GM19043 (cell line): ENCODE results near the gene CCDC70.
"Not testable (repeated sequence)": the region's sequence is repeated elsewhere in the genome, so short reads cannot be mapped to it uniquely, and the experiment has no call there.

Experiments
- ATAC-seq: cut with Tn5 transposase; IDR thresholded peaks from one replicate; pipeline ENCODE4 v1.9.1; 2021; ENCODE audit warnings: low read depth; ENCODE audit not compliant: unreplicated experiment

Gene CCDC70

DNA sequence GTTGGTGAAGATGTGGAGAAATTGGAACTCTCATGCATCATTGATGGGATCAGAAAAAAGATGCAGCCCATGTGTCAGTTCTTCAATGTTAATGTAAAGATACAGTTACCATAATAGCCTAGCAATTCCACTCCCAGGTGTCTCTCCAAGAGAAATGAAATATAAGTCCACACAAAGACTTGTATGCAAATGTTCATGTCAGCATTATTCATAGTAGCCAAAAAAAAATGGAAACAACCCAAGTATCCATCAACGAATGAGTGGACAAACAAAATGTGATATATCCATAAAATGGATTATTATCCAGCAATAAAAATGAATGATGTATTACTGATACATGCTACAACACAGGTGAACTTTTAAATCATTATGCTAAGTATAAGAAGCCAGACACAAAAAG, 38.7 kb downstream of the CCDC70 start:
- ATAC-seq = no peak

DNA sequence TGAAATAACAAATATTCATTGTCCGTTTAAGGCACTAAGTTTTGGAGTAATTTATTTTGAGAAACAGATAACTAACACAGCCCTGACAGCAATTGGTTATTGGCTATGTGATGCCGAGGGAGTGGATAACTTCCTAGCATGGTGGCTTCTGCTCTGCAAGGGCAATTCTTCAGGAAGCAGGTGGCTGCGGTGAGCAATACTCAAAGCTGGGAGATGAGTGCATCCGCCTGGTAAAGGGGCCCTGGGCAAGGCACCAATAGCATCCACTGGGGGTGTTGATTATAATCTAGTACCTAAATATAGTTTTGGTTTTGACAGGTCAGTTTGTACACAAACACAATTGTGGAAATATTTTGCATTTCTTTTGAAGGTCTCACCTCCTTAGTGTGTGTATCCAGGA, 41.0 kb downstream of the CCDC70 start:
- no peak for ATAC-seq

DNA sequence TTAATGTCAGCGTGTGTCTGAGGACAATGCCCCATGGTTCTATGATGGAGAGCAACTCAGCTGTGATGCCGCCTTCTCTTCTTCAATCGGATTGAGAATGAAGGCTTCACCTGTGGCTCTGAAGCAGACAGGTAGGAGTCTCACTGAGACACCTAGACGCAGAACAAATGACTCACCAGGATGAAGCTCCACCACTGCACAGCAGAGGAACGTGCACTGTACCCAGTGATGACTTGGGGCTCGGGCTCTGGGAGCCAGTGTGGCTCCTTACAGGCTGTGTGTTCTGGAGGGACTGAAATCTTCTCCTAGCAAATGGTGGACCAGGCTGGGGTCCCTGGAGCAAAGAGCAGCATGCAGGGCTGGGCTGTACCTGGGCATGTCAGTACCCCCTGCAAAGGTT, 44.0 kb downstream of the CCDC70 start:
- no peak for ATAC-seq

DNA sequence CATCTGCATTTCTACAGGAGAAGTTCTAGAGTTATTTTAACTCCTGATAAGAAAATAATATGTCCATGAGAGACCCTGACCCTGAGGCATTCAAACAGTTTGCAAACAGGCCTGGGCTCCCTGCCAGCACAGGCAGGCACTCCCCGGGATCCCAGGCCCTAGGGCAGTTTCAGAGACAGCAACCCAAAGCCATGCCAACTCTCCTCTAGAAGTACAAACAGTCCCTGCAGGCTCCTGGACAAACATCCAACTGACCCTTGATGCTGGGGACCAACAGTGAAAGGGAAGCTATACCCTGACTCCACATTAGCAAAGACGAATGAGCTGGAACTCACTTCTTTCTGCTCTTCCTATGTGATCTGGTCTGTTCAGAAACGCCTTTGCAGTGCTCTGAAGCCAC, 44.8 kb downstream of the CCDC70 start:
- no peak for ATAC-seq

DNA sequence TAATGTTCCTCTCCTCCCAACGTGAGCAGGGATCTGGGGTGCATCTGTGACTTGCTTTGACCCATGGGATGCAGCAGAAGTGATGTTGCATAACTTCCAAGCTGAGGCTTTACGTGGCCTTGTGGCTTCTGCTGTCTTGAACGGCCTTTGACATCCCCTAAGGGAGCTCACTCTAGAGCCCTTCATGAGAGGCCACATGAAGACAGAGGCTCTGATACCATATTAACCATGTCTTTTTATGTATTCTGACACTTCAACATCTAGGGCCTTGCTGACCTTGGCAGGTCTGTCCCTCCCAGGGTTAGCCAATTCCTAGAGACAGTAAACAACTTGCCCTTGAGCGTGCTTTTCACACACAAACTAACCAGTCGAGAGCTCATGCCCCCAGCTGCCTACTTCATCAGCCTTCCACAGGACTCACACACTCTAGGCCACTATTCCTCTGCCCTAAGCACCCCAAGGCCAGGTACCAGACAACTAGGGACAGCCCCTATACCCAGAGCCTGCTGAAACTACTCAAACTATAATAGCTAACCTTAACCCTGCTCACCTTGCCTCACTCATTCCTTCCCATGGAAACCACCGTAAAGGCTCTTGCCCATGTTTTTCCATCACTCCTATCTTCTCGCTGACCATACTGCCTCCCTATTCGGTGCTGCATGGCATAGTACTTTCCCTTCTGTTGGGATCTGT, 45.4 kb downstream of the CCDC70 start:
- ATAC-seq = no peak

DNA sequence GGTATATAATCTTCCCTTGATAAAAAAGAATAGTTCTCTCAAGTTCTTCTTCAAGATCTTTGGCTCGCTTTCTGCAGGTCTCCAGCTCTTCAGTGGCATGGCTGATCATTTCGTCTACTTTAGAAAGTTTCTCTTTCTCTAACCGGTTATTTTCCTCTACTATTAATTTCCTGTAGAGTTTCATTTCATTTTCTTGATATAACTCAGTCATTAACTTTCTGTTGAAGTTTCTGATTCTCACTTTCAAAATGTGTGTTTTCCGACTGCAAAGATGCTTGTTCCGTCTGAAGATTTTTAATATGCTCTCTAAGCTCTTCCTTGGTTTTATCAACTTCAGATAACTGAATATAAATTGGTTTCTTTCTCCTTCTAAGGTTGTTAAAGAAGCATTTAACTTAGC, 47.5 kb downstream of the CCDC70 start:
- not testable (repeated sequence) for ATAC-seq

DNA sequence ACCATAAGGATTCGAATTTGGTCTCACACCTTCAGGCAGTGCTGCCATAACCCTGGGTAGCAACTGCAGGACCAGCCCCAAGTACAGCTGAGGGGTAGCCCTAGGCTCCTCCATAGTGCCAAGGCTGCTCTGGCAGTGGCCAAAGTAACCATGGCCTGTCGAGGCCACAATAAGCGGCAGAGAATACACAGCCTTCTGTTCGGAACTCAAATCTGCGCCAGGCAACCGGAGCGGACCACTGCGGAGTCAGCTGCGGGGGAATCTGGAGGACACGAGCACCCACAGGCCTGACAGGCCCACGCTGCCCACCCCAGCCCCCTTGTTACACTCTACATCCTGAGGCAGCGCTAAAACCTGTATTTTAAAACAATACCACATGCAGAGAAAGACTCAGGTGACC, 48.7 kb downstream of the CCDC70 start:
- no peak for ATAC-seq

DNA sequence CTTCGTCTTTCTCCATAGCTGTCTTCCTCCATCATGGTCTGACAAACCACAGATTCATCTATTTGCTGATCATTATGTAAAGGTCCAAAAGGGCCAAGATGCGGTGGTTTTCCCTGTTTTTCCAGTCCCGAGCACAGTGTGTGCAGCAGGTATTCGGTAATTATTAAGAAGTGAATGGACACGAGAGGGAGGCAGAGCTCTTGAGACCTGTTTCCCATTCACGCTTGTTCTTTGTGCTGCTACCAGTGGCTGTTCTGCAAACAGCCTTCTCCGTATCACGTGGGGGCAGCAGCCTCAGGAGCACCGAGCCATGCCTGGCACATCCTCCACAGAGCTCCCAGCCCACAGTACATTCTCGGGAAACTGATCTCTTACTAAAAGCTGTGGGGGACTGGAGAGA, 50.3 kb downstream of the CCDC70 start:
- ATAC-seq = no peak

DNA sequence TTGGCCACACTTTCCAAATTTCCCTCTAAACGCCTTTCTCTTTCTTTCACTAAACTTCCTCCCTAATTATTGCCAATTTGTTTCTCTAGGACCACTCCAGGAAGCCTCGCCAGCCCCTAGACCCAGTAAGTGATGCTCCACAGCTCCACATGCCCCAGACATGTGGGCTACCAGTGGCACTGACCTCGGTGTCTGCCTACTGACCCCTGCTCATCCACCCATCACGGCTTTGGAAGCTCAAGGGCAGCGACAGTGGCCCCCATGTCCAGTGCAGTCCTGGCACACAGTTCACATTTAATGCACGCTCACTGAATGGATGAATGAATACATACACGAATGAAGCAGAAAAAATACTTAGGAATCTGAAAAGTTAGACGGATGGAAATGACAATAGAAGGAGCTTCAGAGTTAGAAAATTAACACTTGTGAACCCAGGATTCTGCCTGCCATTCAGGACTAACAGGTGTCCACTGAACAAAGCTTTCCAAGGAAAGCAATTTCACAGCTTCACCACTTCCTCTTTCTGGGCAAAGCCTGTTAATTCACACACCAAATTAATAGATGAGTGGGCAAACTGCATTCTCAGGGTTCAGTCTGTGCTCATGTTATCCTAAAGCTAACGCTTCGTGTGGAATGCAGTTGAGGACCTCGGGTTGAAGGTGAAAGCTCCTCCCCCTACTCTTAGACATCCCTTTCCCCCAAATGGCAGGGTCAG, 50.9 kb downstream of the CCDC70 start:
- ATAC-seq = no peak

DNA sequence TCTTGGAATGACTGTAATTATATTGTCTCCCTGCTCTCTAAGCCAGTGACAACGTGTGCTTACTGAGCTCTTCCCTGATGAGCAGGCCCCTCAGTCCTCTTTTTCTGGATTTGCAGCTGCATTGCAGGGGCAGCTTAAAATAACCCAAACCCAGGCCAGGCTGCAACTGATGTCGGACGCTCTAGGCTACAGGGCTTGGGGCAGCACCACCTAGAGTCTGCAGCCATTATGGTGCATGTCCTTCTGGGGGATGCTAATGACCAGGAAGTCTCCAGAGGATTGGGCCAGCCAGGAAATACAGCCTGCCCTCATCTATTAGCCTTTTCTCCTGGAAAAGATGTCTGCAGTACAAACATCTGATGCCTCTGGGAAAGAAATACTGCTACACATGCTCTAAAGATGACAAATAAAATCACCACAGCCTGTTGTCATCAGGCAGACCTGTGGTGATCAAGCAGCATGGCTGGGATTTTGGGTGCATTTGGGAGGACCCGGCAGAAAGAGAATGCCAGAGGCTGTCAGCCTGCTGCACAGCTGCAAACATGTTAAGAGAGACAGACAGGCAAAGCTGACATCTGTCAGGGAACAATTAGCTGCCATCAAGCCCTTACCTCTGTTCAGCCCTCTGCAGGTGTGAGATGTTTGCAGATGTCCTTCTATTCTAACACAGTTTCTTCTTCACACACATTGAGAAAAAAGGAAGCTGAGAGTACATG, 51.8 kb downstream of the CCDC70 start:
- ATAC-seq = no peak

DNA sequence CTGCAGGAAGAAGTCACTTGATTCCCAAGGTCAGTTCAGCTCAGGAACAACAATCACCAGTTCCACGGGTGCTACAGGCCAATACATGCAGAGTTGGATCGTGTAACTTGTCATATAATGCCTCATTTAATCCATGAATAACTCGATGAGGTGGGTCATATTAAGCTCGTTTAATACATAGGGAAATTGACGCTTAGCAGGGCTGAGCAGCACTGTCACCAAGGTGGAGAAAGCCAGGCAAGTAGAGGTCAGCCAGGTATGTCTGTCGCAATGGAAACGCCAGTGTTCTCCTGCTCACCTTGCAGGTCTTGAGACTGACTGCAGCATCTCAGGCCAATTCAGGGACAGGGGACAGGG, 52.3 kb downstream of the CCDC70 start:
- no peak for ATAC-seq
